IPS DF 6.9 (cell line): ENCODE data around the gene ZNF462.
"Not testable (repeated sequence)": the region's sequence is repeated elsewhere in the genome, so short reads cannot be mapped to it uniquely, and the experiment has no call there.

Source experiments
- DNase-seq: peaks from one replicate; pipeline ENCODE4 v3.0.0-alpha.2; 2013; ENCODE audit warnings: low read depth, low spot score
- H3K27ac ChIP-seq: one replicate; pipeline ENCODE4 v1.5.1; 2013; ENCODE audit warnings: low read length, control low read depth
- H3K27me3 ChIP-seq: 2 replicates; pipeline ENCODE4 v1.6.1; 2013; ENCODE audit warnings: mild to moderate bottlenecking, low read length; ENCODE audit not compliant: control insufficient read depth, insufficient read depth
- H3K36me3 ChIP-seq: 2 replicates; pipeline ENCODE4 v1.6.1; 2013; ENCODE audit warnings: low read length; ENCODE audit not compliant: control insufficient read depth, insufficient read depth
- H3K4me1 ChIP-seq: 2 replicates; pipeline ENCODE4 v1.6.1; 2013; ENCODE audit warnings: low read length; ENCODE audit not compliant: control insufficient read depth, insufficient read depth
- H3K4me3 ChIP-seq: 2 replicates; pipeline ENCODE4 v1.5.1; 2013; ENCODE audit warnings: mild to moderate bottlenecking, low read length
- H3K9me3 ChIP-seq: 2 replicates; pipeline ENCODE4 v1.6.1; 2013; ENCODE audit warnings: low read length, inconsistent platforms; ENCODE audit not compliant: control insufficient read depth, insufficient read depth
- WGBS: extraction: QIAGEN DNeasy Blood & Tissue Kit; methylation state at CpG from one replicate; pipeline ENCODE4 v1.1.7; 2013; ENCODE audit warnings: mixed read lengths, missing lambda C conversion rate; ENCODE audit not compliant: insufficient read length, insufficient coverage; 5-methylcytosine and 5-hydroxymethylcytosine counted together

Gene ZNF462

DNA sequence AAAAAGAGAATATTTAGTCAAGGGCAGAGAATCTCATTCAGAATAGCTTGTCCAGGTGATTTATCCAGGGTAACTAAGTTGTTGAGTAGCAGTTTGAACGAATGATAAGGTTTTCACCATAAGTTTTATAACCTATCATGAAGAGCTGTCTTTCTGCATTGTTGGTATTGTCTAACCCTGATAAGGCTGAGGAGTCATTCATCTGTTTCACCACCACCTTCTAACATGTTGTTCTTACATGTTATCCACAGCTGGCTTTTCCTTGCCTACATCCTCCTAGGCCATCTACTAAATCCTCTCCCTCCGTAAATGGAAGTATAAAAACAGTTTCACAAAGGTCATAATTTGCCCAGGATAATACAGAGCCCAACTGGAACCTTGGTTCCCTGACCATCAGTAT lies 24.1 kb downstream of the ZNF462 start:
- DNase-seq = no peak
- no peaks in the 10 kb centered on the region for H3K9me3 ChIP-seq
- H3K27me3 ChIP-seq = no peaks in the 10 kb centered on the region
- H3K4me3 ChIP-seq = no peak overlapping the region
- no CpG with 5 or more reads among the region's 2 CpGs for WGBS
- peaks cover 2% of the 10 kb centered on the region; the same call in 1 of the 2 replicates for H3K4me1 ChIP-seq
- no peaks in the 10 kb centered on the region for H3K36me3 ChIP-seq
- no peak overlapping the region for H3K27ac ChIP-seq

DNA sequence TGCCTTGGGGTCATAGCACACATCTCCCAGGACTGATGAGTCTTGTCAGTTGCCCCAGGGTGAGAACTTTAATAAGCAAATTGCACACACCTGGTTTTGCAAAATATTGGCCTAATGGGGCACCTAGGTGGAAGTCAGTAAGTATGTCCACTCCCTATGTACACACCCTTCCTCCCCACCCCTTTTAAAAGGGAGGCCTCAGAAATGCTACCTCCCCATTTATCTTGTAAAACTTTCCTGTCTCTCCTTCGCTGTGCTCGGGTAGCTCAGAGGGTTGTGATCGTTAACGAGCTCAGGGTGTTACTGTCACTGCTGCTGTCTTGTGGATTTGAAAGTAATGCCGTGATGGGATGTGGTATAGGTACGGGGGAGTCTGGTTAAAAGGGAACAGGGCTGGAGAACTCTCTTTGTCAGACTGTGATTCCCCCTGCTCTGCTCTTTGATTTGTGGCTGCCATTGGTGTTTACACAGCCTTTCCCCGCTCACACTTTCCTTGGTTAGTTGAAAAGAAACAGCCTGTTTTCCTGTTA lies 26.2 kb downstream of the ZNF462 start:
- no CpG with 5 or more reads among the region's 7 CpGs for WGBS
- Histone ChIP-seq H3K27ac (no peak overlapping the region), H3K36me3 (no peaks in the 10 kb centered on the region), H3K27me3 (no peaks in the 10 kb centered on the region), H3K9me3 (no peaks in the 10 kb centered on the region; the same call in 1 of the 2 replicates), H3K4me3 (no peak overlapping the region), H3K4me1 (peaks cover 5% of the 10 kb centered on the region; the same call in 1 of the 2 replicates)
- no peak for DNase-seq

DNA sequence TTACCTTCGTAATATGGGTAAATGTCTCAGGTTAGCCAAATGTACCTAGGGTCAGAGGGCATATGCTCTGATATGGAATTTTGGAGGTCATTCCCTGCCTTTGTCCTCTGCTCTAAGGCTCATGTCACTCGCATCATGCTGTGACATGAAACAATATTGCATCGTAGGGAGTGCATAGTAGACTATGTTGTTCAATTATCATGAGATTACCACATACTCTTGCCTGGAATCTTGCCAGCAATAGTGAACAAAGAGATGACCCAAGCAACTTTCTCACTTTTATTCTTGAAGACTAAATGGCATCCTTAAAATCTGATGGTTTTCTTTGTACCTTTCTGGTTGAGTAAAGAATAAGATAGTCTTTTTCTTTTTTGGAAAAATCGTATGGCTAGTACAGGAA lies 27.6 kb downstream of the ZNF462 start:
- peaks cover 5% of the 10 kb centered on the region; the same call in 1 of the 2 replicates for H3K4me1 ChIP-seq
- H3K36me3 ChIP-seq = no peaks in the 10 kb centered on the region
- no peak overlapping the region for H3K27ac ChIP-seq
- no CpG with 5 or more reads among the region's 4 CpGs for WGBS
- no peaks in the 10 kb centered on the region for H3K27me3 ChIP-seq
- H3K4me3 ChIP-seq = no peak overlapping the region
- DNase-seq = no peak
- no peaks in the 10 kb centered on the region; the same call in 1 of the 2 replicates for H3K9me3 ChIP-seq

DNA sequence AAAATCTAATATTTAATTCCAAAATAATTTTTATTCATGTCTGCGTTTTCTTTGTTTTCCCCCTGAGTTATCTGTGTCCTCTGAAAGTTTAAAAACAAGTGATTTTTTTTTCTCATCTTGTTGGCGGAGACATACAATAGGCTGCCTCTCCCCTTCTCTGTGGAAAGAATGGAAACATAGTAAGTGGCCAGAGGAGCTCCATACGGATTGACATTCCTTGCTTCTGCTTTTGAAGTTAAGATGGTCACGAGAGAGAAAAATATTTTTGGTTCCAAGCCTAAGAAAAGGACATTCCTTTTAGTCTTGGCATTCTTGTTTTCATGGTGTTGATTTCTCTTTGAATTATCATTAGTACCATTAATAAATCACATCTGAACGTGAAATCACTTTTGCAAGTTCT lies 28.3 kb downstream of the ZNF462 start:
- no peak for DNase-seq
- no peaks in the 10 kb centered on the region for H3K36me3 ChIP-seq
- no peaks in the 10 kb centered on the region for H3K27me3 ChIP-seq
- WGBS = no CpG with 5 or more reads among the region's 5 CpGs
- no peak overlapping the region for H3K27ac ChIP-seq
- H3K9me3 ChIP-seq = no peaks in the 10 kb centered on the region; the same call in 1 of the 2 replicates
- H3K4me1 ChIP-seq = peaks cover 5% of the 10 kb centered on the region; the same call in 1 of the 2 replicates
- H3K4me3 ChIP-seq = no peak overlapping the region

DNA sequence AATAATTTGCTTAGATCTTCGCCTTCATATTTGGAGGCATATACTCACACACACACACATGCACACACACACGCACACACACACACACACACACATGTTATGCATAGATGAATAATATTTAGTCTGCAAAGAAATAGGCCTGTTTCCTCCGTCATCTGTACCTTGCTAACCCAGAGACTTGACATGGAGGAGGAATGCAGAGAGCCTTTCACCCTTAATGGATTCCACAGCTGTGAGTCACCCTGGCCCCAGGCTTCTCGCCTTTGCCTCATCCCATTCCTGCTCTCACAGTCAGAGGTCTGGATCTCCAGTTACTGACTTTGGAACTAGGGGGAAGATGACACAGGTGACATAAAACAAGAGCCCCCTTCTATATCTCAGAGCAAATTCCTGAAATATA lies 29.7 kb downstream of the ZNF462 start:
- Histone ChIP-seq H3K27ac (no peak overlapping the region), H3K4me3 (no peak overlapping the region), H3K27me3 (no peaks in the 10 kb centered on the region), H3K9me3 (no peaks in the 10 kb centered on the region; the same call in 1 of the 2 replicates), H3K4me1 (peaks cover 5% of the 10 kb centered on the region; the same call in 1 of the 2 replicates), H3K36me3 (no peaks in the 10 kb centered on the region)
- no CpG with 5 or more reads among the region's 4 CpGs for WGBS
- peak; percentile 60 for DNase-seq

DNA sequence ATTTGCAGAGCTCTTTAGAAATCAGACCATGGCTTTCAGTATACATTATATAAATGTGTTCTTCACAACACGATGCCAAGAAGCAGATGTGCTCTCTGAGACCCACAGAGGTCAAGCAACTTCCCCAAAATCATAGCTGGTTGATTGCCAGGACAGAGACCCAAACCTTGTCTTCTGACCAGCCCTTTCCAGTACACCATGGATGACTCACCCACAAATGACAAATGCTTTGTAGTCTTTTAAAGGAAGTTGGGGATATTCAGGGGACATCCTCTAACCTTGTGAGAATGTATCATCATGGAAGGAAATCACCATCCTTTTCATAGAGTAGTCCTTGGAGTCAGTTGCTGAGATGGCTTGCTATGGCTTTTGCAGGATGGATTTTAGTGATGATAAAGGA lies 30.1 kb downstream of the ZNF462 start:
- no CpG with 5 or more reads among the region's 1 CpG for WGBS
- Histone ChIP-seq H3K27ac (no peak overlapping the region), H3K36me3 (no peaks in the 10 kb centered on the region), H3K4me1 (peaks cover 5% of the 10 kb centered on the region; the same call in 1 of the 2 replicates), H3K9me3 (no peaks in the 10 kb centered on the region; the same call in 1 of the 2 replicates), H3K27me3 (no peaks in the 10 kb centered on the region), H3K4me3 (no peak overlapping the region)
- DNase-seq = no peak

DNA sequence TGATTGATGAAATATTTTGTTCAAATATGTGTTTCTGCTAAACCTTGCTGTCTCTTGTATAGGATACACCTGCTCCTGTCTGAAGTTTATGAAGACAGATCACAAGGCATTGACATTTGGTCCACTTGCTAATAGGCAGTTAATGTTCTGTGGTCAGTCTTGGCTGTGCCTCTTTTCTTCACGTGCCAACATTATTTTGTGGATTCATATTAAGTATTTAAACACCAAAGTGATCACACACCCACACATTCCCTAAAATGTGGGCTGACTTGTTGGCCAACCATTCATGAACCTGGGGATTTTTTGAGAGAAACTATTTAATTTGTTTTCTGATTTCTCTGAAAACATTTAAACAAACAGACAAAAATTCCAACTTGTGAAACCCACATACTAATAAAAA lies 33.7 kb downstream of the ZNF462 start:
- no peak overlapping the region for H3K4me3 ChIP-seq
- H3K27me3 ChIP-seq = no peaks in the 10 kb centered on the region
- no peak for DNase-seq
- peaks cover 4% of the 10 kb centered on the region; the same call in 1 of the 2 replicates for H3K4me1 ChIP-seq
- no peaks in the 10 kb centered on the region; the same call in 1 of the 2 replicates for H3K9me3 ChIP-seq
- WGBS = no CpG with 5 or more reads among the region's 1 CpG
- no peak overlapping the region for H3K27ac ChIP-seq
- H3K36me3 ChIP-seq = no peaks in the 10 kb centered on the region

DNA sequence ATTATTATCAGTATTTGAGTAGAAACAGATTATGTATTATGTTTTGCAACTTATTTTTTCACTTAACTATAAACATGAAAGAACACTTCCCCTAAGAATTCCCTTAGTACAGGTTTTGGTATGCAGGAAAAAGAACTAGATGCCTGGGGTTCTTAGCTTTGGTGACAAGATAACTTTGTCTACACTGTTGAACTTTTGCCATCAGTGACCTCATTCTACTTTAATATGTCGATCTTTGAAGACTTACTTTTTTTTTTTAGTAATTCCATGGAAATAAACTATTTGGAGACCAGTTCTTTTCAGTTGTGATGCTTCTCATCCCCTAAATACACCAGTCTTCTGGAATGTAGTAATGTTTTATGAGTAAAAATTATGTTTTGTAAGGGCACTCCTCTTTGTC lies 34.3 kb downstream of the ZNF462 start:
- Histone ChIP-seq H3K27ac (no peak overlapping the region), H3K9me3 (no peaks in the 10 kb centered on the region; the same call in 1 of the 2 replicates), H3K4me3 (no peak overlapping the region), H3K4me1 (peaks cover 4% of the 10 kb centered on the region; the same call in 1 of the 2 replicates), H3K36me3 (no peaks in the 10 kb centered on the region), H3K27me3 (no peaks in the 10 kb centered on the region)
- no peak for DNase-seq
- no CpG with 5 or more reads among the region's 1 CpG for WGBS

DNA sequence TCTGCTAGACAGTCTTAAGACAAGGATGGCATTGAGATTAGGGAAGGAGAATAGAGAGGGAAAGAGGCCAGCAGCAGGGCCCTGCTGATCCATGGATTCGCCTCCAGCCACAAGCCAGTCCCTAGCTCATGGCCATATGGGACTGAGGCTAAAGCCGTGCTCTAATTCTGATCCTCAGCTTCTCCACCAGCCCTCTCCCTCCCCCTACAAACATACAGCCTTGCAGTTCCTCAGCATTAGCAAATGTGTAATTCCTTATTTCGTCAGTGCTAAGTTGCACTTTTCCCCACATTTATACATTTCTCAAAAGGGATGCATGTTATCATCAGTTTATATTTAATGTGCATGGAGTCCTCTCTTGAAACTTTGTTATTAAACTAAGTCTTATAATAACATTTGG lies 34.8 kb downstream of the ZNF462 start:
- DNase-seq = no peak
- Histone ChIP-seq H3K36me3 (no peaks in the 10 kb centered on the region), H3K27me3 (no peaks in the 10 kb centered on the region), H3K4me3 (no peak overlapping the region), H3K4me1 (peaks cover 3% of the 10 kb centered on the region; the same call in 1 of the 2 replicates), H3K9me3 (no peaks in the 10 kb centered on the region), H3K27ac (no peak overlapping the region)
- no CpG with 5 or more reads among the region's 3 CpGs for WGBS

DNA sequence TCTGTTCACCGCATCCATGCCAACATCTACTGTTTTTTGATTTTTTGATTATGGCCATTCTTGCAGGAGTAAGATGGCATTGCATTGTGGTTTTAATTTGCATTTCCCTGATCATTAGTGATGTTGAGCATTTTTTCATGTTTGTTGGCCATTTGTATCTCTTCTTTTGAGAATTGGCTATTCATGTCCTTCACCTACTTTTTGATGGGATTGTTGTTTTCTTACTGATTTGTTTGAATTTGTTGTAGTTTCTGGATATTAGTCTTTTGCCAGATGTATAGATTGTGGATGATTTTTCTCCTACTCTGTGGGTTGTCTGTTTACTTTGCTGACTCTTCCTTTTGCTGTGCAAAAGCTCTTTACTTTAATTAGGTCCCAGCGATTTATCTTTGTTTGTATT lies 37.6 kb downstream of the ZNF462 start:
- WGBS = no CpG with 5 or more reads among the region's 2 CpGs
- H3K4me3 ChIP-seq, H3K9me3 ChIP-seq, H3K27me3 ChIP-seq, H3K27ac ChIP-seq, H3K36me3 ChIP-seq, DNase-seq, H3K4me1 ChIP-seq: not testable (repeated sequence)

DNA sequence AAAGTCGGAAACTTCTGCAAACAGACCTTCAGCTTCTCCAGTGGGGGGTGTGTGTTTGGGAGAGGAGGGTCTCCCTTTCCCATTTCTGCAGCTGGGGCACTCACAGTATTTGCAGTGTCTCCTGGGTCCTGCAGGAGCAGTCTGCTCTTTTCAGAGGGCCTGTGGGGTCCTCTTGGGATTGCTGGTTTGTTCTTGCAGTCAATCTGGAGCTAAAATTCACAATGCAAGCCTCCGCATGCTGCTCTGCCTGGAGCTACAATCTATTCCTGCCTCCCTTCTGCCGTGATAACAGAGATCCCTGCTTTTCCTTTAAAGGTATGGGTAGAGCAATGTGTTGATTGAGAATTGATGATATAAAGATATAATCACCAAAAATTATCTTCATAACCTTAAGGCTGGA lies 43.2 kb downstream of the ZNF462 start:
- Histone ChIP-seq H3K9me3 (no peaks in the 10 kb centered on the region), H3K36me3 (no peaks in the 10 kb centered on the region), H3K27ac (no peak overlapping the region), H3K4me3 (no peak overlapping the region), H3K27me3 (no peaks in the 10 kb centered on the region), H3K4me1 (peaks cover 1% of the 10 kb centered on the region; the same call in 1 of the 2 replicates)
- no CpG with 5 or more reads among the region's 3 CpGs for WGBS
- no peak for DNase-seq
